ENCODE measurements around the gene IFFO2.

Gene IFFO2

DNA sequence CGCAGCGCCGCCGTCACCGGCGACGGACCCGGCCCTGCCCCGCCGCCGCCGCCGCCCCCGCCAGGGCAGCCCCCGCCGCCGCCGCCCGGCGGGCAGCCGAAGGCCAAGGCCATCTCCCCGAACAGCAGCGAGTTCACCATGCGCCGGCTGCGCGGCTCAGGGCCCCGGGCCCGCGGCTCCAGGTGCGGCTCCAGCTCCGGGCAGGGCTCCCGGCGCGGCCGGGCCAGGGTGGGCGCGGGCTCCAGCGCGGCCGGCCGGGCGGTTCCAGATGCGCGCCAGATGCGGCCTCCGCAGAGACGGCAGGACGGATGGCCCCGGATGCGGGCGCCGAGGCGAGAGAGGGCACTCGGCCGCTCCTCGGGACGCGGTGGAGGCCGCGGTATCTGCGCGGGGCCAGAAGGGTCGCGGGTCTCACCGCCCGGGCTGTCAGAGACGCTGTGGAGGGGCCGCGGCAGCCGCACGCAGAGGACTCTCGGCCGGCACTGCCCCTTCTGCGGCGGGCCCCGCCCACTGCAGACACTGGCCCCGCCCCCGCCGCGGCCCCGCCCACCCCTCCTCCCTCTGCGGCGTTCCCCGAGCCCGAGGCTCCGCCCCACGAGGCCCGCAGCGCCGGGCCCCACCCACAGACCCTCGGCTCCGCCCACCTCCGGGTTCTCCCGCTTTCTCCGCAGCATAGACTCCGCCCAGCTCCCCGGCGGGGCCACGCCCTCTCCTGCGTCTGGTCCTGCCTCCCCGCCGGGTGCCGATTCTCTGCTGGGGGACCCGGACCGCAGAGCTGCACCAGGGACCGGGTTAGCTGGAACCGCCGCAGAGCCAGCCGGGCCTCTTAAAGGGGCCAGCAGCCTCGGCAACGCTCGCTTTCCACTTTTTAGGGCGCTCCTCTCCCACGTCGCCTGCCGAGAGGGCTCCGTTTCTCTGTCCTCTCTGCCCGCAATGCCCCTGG, at the start of gene IFFO2:
TSS of gene IFFO2 (minus strand) at position 484 of the 943 bp plus-strand sequence. CDS start at position 140, 344 bp downstream.
- peak; percentile 99 for DNase-seq (ENCODE audit: low read depth)

DNA sequence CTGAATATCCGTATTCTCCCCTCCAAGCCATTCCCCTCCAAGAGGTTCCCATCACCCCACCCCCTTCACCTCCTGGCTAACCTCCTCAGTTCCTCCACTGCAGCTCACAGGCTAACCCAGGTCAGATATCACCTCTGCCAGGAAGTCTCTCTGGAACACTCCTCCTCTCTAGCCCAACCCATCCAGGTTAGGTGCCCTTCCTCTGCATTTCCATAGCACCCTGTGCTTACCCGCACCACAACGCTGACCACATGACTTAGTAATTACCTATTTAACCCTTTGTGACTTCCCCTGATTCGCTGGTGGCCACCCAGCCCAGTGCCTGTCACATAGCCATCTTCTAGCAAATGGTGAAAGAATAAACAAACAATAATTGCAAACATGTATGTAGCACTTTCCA, 49.5 kb upstream of the IFFO2 start:
- DNase-seq (ENCODE audit: low read depth): no peak

DNA sequence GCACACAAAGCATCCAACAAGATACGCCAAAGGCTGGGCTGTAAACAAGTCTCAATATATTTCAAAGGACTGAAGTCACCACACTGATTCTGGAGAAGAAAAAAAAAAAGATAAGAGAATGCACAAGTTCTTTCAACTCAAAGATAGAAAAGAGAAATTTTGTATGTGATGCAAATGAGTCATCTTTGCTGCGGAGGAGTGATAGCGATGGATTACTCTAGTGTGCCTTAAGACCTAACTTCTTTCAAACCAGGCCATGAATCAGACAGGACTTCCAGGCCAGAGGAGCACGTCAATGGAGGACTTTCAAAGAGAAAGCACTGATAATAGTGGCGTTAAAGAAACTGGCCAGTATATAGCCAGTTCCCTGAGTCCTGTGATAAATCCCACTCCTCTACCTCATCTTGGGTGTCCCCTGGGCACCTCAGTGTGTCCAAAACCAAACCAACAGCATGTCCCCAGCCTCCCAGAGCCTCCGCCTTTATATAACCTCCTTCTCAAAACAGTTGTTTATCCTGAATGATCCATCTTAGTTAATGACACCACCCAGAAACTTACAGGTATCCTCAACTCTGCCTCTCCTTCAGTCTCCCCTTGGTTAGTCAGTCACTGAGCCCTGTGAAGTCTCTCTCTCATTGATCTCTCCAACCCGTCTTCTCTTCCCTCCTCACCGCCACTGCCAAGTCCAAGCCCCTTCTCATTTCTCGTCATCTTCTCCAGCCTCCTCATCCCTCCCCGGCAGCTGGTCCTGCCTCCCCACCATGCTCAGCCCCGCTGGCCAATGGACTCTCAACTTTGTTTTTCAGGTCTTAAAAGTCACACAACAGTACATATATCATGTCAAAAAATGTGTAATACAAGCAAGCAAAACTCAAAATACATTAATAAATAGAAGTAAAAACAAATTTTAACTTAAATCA, 47.2 kb upstream of the IFFO2 start:
- no peak for DNase-seq (ENCODE audit: low read depth)

DNA sequence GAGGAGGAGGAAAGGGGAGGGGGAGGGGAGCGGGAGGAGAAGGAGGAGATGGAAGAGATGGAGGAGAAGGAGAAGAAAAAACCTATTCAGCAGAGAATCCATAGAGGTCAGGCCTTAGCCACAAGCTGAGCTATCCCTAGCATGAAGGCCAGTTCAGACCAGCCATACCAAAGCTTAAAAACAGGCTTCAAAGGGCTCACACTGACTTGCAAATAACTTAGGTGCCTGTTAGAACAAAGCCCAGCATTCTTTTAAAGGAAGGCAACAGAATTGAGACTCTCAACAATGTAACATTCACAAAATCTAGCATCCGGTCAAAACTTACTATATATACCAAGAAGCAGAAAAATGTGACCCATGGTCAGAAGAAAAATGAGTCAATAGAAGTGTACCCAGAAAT, 43.6 kb upstream of the IFFO2 start:
- DNase-seq (ENCODE audit: low read depth): no peak

DNA sequence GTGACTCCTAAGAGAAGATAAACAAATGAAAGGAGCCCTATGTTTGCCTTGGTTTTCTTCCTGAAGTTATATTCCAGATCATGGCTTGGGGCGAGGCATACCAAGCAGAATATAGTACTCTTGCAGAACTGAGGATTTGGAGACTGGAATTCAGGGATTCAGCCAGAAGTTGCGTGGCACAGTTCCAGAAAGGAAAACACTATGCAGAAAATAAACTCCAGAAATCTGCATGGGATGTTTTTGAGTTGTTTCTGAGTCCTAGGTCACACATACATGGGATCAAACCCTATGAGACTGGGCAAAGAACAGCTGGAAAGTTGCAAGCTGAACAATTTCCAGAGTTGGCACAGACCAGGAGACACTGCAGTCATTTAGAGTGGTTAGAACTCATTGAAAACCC, 42.9 kb upstream of the IFFO2 start:
- DNase-seq (ENCODE audit: low read depth): no peak

DNA sequence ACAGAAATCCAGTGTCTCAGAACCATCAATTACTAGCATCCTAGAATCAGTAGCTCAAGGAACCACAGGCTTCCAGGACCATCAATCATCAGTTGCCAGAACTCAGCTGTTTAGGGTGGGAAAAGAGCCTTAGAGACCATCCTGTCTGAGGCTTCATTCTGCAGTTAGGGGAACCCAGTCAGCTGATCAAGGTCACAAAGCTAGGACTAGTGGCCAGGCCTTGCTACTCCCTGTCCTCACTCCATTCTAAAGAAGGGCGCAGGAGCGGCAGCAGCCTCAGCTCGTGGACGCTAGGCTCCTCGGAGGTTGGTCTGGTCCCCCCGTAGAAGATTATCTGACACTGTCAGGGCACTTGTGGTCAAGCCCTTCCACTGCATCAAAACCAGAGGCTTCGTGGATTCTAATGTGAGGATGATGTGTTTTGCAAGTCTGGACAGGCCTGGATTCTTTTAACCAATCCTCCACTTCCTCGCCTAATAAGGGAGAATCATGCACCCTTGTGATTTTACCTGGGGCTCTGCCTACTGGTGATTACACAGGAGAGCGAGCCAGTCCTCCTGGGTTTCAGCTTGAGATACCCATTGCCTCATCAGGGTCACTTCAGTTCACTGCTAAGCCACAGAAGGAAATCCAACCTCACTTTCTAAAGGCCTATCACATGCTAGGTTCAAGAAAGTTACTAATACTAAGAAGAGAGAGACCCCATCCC, 41.7 kb upstream of the IFFO2 start:
- no peak for DNase-seq (ENCODE audit: low read depth)

DNA sequence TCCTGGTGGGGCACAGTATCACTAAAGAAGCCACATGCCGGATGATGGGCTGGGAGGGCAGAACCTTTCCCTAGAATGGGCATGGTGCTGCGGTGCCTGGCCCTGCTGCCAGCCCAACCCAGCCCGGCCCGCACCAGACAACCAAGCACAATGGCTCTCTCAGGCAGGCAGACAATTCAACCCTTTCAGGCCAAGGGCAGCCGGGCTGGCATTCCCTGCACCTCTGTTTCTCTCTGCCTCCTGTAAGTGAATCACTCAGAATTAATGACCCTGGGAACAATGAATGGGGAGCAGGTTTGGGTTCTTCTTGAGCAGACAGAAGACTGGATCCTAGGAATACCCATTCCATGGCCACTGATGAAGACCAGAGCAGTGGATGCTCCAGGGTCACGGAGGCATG, 41.0 kb upstream of the IFFO2 start:
- no peak for DNase-seq (ENCODE audit: low read depth)

DNA sequence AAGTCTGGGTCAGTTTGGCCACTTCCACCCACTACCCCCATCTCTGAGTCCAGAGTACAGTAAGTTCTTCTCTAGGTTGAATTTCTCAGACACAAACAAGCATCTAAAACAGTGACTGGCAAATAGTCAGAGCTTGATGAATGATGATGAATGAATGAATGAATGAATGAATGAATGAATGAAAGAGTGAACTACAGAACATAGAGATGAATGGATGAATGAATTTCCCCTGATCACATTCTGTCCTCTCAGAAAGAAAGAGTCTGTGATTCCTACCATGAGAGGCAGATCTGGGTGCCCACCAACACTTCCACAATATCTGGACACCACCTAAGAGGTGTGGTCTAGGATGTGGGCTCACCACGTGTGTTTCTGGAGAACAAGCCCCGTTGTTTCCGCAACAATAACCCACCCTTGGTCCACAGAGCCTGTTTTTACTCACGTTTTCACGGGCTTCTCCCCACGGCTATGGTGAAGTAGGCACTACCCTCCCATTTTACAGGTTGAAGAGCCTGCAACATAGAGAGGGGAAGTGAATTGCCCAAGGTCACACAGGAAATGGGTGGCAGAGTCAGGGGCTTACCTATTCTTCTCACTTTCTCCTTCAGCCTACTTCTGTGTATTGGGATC, 40.2 kb upstream of the IFFO2 start:
- no peak for DNase-seq (ENCODE audit: low read depth)

DNA sequence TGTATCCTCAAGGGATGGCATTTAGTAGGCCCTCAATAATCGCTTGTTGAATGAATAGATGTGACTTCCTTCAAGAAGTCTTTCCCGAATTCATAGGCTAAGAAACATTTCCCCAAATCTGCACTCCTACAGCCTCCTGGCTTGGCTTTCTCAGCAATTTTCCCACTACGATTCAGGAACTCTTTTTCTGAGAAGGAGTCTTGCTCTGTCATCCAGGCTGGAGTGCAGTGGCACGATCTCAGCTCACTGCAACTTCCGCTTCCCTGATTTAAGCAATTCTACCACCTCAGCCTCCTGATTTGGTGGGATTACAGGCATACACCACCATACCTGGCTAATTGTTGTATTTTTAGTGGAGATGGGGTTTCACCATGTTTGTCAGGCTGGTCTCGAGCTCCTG, 37.9 kb upstream of the IFFO2 start:
- no peak for DNase-seq (ENCODE audit: low read depth)

DNA sequence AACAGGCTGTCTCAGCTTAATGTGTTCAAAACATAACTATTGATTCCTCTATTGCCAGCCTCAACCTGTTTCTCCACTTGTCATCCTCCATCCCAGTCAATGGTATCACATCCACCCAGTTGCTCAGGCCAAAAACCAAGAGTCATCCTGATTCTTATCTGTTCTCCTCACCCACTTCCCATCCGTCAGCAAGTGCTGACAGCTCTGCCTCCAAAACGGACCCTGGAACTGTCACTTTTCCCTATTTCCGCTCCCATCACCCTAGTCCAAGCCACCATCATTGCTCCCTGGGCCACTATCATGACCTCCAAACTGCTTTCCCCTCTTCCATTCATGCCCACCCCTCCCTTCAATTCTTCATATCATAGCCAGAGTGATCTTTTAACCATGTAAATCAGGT, 36.2 kb upstream of the IFFO2 start:
- no peak for DNase-seq (ENCODE audit: low read depth)

DNA sequence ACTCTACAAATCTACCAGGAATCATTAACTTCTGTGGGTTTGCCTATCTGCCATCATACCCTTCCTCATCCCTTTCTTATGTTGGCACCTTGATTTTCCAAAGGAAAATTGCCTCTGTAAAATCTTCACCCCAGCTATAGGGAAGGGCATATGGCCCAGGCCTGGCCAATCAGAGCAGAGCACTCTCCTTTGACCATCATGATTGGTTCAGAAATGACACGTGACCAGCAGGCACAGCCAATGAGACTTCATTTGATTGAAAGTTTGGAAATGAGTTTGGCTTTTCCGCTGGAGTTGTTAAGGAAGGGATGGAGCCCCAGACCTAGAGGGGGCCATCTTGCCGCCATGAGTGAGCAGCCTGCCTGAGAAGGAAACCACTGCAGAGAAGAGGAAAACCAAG, 35.1 kb upstream of the IFFO2 start:
- no peak for DNase-seq (ENCODE audit: low read depth)

DNA sequence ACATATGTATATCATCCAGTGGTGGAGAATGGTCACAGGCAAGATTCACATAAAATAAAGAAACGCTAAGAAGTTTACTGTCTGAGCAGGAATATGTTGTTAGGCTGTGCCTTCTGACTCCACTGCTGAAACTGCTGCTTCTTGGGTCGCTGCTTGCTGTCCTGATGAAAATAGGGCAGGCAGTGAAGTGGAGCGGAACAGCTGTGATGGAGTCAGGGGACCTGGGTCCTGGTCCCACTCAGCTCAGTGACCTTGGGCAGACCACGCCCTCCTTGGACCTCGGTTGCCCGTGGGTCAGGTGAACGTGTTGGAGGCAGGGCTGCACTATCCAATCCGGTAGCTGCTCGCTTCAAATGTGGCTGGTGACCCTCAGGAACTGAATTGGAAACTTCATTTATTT, 33.4 kb upstream of the IFFO2 start:
- no peak for DNase-seq (ENCODE audit: low read depth)

DNA sequence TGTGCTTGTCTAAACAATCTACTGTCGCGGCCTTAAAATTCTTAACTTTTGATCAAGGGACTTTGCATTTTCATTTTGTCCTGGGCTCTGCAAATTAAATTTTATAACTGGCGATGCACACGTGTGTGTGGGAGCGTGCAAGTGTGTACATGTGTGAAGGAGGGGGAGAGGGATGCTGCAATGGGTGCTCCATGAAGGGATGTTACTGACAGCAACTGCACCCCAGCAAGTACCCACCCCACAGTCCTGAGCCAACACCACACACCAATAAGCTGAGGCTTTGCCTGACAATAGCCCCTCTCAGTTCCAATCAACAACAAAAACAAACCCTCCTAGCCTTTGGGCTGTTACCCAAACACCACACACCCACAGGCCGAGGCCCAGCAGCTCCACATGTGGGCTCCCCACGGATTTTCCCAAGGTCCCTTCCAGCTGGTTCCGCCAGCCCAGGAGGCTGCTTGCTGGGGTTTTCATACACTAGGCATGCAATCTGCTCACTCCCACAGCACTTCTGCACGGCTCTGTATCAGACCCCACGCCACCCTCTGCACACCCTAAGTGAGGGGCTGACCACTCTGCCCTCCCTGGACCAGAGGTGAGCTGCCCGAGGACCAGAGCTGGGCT, 32.8 kb upstream of the IFFO2 start:
- no peak for DNase-seq (ENCODE audit: low read depth)

DNA sequence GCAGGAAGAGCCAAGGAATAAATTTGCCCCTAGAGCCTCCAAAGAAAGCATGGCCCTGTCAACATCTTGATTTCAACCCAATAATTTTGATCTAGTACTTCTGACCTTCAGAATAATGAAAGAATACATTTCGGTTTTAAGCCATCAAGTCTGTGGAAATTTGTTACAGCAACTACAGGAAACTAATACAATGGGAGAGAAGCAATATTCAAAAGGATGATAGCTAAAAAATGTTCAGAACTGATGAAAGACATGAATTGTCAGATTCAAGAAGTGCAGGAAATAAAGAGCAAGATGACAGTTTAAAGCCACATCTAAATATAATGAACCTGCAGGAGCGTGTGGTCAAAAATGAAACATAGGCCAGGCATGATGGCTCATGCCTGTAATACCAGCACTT, 24.8 kb upstream of the IFFO2 start:
- no peak for DNase-seq (ENCODE audit: low read depth)

DNA sequence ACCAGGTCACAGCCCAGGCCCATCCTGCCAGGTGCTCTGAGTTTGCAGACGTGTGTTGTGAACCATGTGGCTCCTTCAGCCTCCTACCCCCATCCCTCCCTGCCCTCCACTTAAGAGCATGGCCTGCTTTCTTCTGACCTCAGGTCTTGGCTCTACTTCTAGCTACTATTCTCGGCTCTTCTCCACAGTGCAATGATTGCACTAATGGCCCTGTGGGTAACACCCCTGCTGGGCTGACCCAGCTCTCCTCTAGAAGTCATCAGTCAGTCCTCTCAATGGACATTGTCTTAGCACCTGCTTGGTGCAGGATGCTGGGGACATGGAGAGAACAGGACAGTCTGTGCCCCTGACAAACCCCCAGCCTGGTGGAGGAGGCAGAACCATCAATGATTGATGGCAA, 22.2 kb upstream of the IFFO2 start:
- DNase-seq (ENCODE audit: low read depth): no peak

DNA sequence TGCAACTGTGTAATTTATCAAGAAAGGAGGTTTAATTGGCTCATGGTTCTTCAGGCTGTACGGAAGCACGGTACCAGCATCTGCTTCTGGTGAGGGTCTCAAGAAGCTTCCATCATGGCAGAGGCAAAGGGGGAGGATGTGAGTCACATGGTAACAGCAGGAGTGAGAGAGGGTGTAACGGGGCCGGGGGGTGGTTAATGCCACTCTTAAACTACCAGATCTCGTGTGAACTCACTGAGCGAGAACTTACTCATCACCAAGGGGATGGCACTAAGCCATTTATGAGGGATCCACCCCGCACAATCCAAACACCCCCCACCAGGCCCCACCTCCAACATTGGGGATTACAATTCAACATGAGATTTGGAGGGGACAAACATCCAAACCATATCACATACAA, 21.0 kb upstream of the IFFO2 start:
- DNase-seq (ENCODE audit: low read depth): no peak

DNA sequence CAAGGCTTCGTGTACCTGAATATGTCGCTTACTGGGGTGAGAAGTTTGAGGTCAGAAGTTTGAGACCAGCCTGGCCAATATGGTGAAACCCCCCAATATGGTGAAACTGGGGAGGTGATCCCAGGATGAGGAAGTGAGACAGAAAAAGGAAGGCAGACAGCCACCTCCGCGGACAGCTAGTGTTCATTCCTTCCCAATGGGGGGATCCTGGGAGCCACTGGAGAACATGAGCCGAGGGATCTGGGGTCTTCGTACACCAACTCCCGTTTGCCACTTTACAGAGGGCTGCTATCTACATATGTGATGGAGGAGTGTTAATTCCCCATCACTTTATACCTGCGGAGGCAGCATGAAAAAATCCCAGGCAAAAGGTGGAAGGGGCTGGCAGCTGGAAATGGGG, 19.6 kb upstream of the IFFO2 start:
- DNase-seq (ENCODE audit: low read depth): no peak

DNA sequence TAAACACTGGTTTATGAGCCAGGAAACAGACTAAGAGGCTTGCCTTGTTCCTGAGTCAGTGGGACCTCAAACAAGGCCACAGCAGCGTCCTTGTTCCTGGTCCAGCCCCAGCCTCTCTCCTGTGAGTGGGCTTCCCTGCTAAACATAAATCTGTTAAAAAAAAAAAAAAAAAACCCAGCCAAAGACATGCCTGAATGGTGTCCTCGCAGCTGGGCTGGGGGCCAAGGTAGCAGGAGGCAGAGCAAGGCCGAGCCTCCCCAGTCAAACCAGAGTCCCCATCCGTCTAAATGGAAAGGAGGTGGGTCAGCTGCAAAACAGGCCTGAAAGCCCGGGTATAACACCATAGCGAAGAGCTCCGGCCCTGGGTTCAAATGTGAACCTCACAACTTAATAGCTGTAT, 18.1 kb upstream of the IFFO2 start:
- no peak for DNase-seq (ENCODE audit: low read depth)

DNA sequence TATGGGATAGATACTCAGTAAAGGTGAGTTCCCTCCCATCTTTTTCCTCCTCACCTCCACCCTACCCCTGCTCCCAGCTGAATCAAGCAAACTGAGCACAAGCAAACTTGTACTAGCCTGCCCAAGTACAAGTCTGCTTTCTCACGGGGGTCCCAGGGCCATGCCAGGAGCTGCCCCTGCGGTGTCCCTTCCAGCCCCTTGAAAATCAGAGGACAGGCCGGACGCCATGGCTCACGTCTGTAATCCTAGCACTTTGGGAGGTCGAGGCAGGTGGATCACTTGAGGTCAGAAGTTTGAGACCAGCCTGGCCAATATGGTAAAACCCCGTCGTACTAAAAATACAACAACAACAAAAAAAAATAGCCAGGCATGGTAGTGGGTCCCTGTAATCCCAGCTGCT, 17.5 kb upstream of the IFFO2 start:
- DNase-seq (ENCODE audit: low read depth): no peak

DNA sequence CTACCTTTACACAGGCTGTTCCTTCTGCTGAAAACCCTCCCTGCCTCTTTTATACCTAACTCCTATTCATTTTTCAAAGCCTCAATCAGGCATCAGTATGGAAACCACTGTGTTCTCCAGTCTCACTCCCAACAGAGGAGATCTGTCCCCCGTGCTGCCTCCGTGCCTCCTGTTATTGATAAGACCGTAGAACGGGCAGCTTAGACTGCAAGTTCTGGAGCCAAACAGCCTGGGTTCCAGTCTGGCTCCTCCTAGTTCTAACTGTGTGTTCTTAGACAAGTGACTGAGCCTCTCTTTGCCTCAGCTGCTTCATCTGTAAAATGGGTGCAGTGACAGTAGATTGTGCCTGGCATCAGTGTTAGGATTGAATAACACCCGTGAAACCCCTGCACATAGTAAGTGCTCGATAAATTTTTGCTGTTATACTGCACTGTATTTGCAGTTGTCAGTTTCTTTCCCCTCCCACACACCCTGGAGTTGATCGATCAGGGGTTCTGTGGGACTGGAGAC, 17.0 kb upstream of the IFFO2 start:
- no peak for DNase-seq (ENCODE audit: low read depth)

DNA sequence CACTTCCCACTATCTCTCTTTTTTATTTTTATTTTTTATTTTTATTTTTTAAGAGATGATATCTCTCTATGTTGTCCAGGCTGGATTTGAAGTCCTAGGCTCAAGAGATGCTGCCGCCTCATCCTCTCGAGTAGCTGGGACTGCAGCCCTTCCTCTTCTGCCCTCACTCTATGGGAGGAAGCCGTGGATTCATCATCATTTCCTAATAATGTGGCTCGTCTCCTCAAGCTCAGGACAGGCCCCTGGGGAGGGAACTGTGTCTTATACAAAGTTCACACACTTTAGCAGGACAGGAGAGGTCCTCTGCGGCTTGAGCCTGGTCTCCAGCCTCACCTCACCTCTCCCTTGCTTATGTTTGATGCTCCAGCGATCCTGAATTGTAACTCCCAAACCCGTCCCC, 16.5 kb upstream of the IFFO2 start:
- DNase-seq (ENCODE audit: low read depth): no peak
